ENCODE results near the gene AOX1. TPM values are rescaled to one million over a fixed set of nuclear protein-coding genes. Genes with fewer than 3 reads are reported as not detected.
"Not testable (repeated sequence)": the region's sequence is repeated elsewhere in the genome, so short reads cannot be mapped to it uniquely, and the experiment has no call there.

AOX1 gene
- total RNA-seq, 4 donors from 2014 or later, result 47.2 to 144 (median 69.8) TPM

DNA sequence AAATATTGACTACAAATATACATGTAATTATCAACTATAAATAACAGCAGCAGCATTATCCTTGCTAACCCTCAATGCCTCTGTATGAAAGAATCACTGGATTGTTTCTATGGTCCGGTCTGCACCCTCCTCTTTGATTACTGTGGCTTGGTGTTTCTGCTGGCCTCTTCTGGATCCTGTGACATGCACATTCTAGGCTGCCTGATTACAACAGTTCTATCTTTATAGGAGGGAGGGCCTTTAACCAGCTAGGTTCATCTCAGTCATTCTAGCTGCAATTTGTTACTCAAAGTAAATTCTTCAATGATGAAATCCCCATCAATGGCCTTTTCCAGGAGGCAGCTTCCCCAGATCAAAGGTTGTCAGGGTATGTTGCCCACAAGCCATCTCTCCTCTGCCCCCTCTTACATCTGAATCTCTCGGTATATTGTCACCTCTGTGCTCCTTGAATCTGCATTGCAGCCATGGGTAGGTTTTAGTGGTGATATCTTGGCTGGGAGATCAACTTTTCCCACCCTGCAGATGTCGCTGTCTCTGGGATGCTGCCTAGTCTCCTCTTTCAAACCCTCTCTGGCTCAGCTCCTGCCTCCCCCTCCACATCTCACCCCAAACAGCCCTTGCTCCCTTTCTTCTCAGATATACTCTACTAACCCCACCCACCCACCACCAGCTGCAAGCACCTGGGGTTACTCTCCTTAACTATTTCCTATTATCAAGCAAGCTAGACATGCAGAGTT is 119.7 kb downstream of the AOX1 start:
- 37 to 41% methylated on average over 3 of the region's 3 CpGs for WGBS, 2 donors
- intact Hi-C loops (cut with DNase I), result loop anchor here (10.0 kb wide), 1 partner anchor 121 kb away; the partner anchor contains the start of gene AOX1
- no peaks in the 10 kb centered on the region for H3K36me3 ChIP-seq
- H3K4me1 ChIP-seq, result no peaks in the 10 kb centered on the region
- H3K4me3 ChIP-seq (replicated peaks in 1 of 3), result no peak overlapping the region
- no peak overlapping the region for H3K27ac ChIP-seq
- no peak for DNase-seq
- no peaks in the 10 kb centered on the region for H3K9me3 ChIP-seq
- TF ChIP-seq, protein P1, sequence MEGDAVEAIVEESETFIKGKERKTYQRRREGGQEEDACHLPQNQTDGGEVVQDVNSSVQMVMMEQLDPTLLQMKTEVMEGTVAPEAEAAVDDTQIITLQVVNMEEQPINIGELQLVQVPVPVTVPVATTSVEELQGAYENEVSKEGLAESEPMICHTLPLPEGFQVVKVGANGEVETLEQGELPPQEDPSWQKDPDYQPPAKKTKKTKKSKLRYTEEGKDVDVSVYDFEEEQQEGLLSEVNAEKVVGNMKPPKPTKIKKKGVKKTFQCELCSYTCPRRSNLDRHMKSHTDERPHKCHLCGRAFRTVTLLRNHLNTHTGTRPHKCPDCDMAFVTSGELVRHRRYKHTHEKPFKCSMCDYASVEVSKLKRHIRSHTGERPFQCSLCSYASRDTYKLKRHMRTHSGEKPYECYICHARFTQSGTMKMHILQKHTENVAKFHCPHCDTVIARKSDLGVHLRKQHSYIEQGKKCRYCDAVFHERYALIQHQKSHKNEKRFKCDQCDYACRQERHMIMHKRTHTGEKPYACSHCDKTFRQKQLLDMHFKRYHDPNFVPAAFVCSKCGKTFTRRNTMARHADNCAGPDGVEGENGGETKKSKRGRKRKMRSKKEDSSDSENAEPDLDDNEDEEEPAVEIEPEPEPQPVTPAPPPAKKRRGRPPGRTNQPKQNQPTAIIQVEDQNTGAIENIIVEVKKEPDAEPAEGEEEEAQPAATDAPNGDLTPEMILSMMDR (IDR thresholded peaks at IDR 0.05), result no peak
- TF ChIP-seq POLR2A (IDR thresholded peaks at IDR 0.05), result no peak
- no peaks in the 10 kb centered on the region for H3K27me3 ChIP-seq

DNA sequence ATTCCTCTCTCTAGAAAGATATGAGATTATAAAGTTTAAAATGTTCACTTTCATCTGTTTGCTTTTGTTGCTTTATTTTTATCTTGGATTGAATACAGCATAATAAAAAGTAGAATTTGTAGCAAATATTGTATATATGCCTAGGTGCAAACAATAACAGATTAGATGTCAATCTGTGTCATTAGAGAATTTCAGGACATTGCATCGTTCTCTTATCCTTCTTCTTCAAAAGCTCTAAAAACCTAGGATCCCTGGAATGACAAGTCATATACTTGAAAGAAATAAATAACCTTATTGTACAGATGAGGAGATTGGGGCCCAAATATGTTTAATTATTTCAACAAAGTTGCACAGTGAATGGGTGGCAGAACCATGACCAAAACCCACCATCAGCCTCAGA is 123.1 kb downstream of the AOX1 start:
- 82 to 83% methylated on average over 1 of the region's 1 CpG for WGBS, 2 donors

DNA sequence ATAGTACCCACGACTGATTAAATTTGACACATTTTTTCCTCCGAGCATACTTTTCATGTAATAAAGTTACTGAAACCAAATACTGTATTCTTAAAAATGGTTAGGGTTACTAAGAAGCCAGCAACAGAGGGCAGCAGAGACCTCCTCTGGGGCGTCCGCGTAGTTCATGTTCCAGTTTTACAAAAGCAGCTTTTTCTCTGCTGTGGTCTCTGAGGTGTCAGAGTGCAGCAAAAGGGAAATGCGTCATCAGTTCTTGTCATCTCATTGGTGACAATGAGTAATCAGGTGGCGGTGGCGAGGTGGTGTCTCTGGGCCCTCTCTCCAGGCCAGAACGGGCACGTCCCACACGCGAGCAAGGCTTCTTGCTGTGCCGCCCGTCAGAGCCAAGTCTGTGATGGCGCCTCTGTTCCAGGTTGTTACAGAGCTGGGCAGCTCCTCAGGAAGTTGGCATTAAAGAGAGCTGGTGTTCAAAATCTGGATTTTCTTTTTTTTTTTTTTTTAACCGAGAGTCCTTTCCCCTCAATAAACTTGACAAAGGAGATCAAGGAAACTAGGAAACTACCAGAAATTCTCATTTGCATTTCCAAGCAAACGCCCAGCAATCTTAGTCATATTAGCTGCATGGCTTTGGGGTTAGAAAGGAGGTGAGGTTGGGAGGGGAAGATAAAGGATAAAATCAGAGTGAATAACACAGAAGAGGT is 127.3 kb downstream of the AOX1 start:
- no peaks in the 10 kb centered on the region for H3K9me3 ChIP-seq

More for the DNA sequence above, 123.1 kb downstream of the AOX1 start:
- no peak overlapping the region for H3K4me3 ChIP-seq (replicated peaks in 1 of 3)
- no peak for TF ChIP-seq POLR2A (IDR thresholded peaks at IDR 0.05)
- TF ChIP-seq, protein P1 (IDR thresholded peaks at IDR 0.05), result no peak
- H3K4me1 ChIP-seq, result peaks cover 0 to 4% of the 10 kb centered on the region in 2 donors
- H3K27ac ChIP-seq, result no peak overlapping the region
- H3K36me3 ChIP-seq, result no peaks in the 10 kb centered on the region
- DNase-seq, result no peak
- H3K9me3 ChIP-seq, result no peaks in the 10 kb centered on the region
- no peaks in the 10 kb centered on the region for H3K27me3 ChIP-seq
- intact Hi-C loops (cut with DNase I), result loop anchor here (10.0 kb wide), 1 partner anchor 124 kb away; the partner anchor contains the start of gene AOX1

DNA sequence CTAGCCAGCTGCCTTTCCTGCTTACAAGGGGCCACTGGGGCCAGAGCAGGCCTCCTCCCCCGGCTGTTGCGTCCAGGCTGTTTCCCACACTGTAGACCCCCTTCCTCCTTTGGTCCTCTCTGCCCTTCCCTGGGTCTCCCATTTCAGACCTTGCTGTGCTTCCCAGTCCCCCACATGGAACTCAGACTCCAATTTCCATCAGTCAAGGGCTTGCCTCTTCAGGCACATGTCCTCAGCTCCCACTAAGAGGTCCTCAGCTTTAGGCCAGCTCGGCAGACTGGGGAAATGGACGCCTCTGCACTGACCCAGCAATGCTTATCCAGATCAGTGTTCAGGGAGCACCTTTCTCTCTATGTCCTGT is 127.9 kb downstream of the AOX1 start:
- peaks cover 0 to 4% of the 10 kb centered on the region in 2 donors for H3K4me1 ChIP-seq
- no peaks in the 10 kb centered on the region for H3K36me3 ChIP-seq
- H3K27ac ChIP-seq, result peak overlapping the region; percentile 11 to 43 (median 30)
- intact Hi-C loops (cut with DNase I), result loop anchor here (5.0 to 10.0 kb wide), 2 partner anchors 99 to 361 kb away; partner anchors contain the start of genes BZW1, HYCC2 and NDUFB3
- no peak for DNase-seq
- 77 to 80% methylated on average over 4 of the region's 4 CpGs for WGBS, 2 donors
- no peak overlapping the region for H3K4me3 ChIP-seq (replicated peaks in 1 of 3)
- H3K9me3 ChIP-seq, result no peaks in the 10 kb centered on the region
- H3K27me3 ChIP-seq, result no peaks in the 10 kb centered on the region
- TF ChIP-seq POLR2A (IDR thresholded peaks at IDR 0.05), result no peak
- TF ChIP-seq, protein P1 (IDR thresholded peaks at IDR 0.05), result no peak

More for the DNA sequence above, 127.3 kb downstream of the AOX1 start:
- Histone ChIP-seq H3K27me3 (no peaks in the 10 kb centered on the region), H3K4me1 (peaks cover 0 to 4% of the 10 kb centered on the region in 2 donors), H3K4me3 (replicated peaks in 1 of 3) (peak overlapping the region in 1 of 3 donors; percentile 8), H3K36me3 (no peaks in the 10 kb centered on the region), H3K27ac (peak overlapping the region; percentile 11 to 43 (median 30))
- intact Hi-C loops (cut with DNase I), result loop anchor here (5.0 to 10.0 kb wide), 2 partner anchors 99 to 362 kb away; partner anchors contain the start of genes BZW1, HYCC2 and NDUFB3
- 6 to 8% methylated on average over 17 of the region's 17 CpGs for WGBS, 2 donors
- DNase-seq, result peak; percentile 73 to 79
- TF ChIP-seq, protein P1 (IDR thresholded peaks at IDR 0.05), result peak; percentile 25 to 82 (median 78)
- TF ChIP-seq POLR2A (IDR thresholded peaks at IDR 0.05), result peak in 1 of 2 donors; percentile 76

DNA sequence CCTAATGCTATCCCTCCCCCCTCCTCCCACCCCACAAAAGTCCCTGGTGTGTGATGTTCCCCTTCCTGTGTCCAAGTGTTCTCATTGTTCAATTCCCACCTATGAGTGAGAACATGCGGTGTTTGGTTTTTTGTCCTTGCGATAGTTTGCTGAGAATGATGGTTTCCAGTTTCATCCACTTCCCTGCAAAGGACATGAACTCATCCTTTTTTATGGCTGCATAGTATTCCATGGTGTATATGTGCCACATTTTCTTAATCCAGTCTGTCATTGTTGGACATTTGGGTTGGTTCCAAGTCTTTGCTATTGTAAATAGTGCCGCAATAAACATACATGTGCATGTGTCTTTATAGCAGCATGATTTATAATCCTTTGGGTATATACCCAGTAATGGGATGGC is 129.2 kb downstream of the AOX1 start:
- not testable (repeated sequence) for H3K27ac ChIP-seq; H3K27me3 ChIP-seq; H3K36me3 ChIP-seq; H3K4me1 ChIP-seq; H3K4me3 ChIP-seq (replicated peaks in 1 of 3); DNase-seq; H3K9me3 ChIP-seq
- 95 to 96% methylated on average over 2 to 3 of the region's 3 CpGs for WGBS, 2 donors
- intact Hi-C loops (cut with DNase I), result loop anchor here (10.0 kb wide), 1 partner anchor 360 kb away; the partner anchor contains the start of genes HYCC2 and NDUFB3

Measured in thyroid gland (tissue), 4 donors.